Midbrain (tissue), 1 donor: ENCODE measurements around the gene TIAM1.

Experiments used
- DNase-seq: peaks from one replicate; lab custom pipeline; 2025; lab: John Stamatoyannopoulos, UW

The TIAM1 gene

DNA sequence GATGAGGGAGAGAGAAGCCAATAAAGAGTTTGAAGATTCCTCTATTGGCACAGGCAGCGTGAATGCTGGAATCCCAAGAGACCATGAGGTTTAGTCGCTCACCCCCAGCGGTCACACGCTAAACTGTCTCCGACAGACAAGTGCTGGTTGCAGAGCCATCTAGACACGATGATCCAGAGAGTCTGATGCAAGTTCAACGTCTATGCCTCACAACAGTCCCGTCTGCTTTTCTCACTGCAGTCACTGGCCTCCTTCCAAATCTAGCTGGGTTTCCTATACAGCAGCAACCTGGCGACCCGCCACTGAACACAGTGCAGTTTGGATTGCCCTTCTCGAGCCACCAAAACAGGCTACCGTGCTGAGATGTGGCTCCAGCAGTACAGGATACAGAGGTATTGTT is 207.2 kb downstream of the TIAM1 start:
- peak; percentile 46 for DNase-seq

- DNase-seq: no peak
Observed at GRCh38 chr21:31135531-31136184, 208.4 kb downstream of the TIAM1 start.

DNA sequence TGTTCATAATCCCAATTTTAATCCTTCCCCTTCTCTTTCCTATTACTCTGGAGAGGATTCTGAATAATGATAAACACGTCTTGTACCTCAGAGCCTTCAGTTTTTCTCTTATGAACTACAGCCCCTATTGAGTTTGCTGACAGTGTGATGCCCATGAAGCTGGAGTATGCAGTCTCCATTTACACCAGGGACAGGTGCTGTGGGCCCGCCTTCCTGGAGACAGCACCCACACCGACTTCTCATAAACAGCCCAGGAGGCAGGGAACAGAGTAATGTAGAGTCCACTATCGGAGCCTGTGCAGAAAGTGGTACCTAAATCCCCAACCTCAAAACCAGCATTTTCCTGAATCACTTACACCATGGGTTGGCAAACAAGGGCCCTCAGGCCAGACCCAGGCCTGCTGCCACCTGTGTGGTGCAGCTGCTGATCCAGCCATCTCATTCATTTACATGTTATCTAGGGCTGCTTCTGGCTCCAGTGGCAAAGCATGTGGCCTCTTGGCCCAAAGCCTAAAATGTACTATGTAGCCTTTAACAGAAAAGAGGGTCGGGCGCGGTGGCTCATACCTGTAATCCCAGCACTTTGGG is 210.7 kb downstream of the TIAM1 start:
- no peak for DNase-seq

- peak; percentile 14 for DNase-seq
Observed at GRCh38 chr21:31132574-31133242, 211.4 kb downstream of the TIAM1 start.

GRCh38 chr21:31130821-31131220 is 213.2 kb downstream of the TIAM1 start:
- no peak for DNase-seq

GRCh38 chr21:31128234-31128633 is 215.8 kb downstream of the TIAM1 start:
- no peak for DNase-seq

DNA sequence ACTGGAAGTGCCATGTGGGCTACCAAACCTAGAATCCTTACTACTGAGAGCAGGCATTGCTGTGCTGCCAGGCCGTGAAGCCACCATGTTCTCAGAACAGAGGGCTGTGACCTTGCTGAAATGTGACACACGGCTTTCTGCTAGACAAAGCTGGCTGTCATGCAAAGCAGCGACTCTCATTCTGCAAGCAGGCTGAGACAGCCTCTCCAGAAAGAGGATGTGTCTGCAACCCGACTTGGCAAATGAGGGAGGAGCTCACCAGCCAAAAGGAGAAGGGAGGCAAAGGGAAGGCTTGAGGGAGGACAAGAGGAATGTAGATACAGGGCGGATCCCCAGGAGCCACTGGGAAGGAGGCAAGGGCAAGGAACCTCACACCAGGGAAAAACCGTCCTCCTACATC is 220.1 kb downstream of the TIAM1 start:
- no peak for DNase-seq

- DNase-seq: no peak
Observed at GRCh38 chr21:31119199-31119598, 224.9 kb downstream of the TIAM1 start.

GRCh38 chr21:31117128-31117916 is 226.7 kb downstream of the TIAM1 start:
- DNase-seq: no peak

DNA sequence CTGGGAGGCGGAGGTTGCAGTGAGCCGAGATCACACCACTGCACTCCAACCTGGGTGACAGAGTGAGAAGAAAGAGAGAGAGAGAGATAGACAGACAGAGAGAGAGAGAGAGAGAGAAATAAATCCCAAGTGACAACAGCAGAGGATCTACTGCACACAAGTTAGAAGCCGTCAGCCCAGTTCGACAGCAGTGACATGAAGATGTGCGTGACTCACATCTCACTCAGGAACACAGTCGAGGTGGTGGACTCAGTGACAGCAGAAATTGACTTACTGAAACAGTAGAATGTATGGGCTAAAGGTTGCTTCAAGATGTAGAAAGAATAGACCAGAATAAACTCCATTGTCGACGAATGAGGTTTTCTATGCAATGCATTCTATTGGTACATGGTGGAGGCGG is 228.8 kb downstream of the TIAM1 start:
- no peak for DNase-seq

DNA sequence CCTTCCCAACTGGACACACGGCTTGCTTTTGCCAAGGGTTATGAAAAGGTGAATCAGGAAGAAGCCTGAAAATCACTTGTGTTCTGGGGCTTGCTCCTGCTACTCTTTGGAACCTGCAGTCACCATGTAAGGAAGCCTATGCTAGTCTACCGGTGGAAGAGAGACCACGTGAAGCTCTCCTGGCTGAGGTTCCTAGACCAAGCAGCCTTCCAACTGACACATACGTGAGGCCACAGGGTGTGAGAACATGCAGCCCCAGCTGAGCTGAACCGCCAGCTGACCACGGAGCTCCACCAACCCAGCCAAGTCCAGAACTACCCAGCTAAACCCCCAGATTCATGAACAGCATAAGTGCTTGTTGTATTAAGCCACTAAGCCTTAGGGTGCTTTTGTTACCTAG is 233.0 kb downstream of the TIAM1 start:
- DNase-seq: peak; percentile 30

DNA sequence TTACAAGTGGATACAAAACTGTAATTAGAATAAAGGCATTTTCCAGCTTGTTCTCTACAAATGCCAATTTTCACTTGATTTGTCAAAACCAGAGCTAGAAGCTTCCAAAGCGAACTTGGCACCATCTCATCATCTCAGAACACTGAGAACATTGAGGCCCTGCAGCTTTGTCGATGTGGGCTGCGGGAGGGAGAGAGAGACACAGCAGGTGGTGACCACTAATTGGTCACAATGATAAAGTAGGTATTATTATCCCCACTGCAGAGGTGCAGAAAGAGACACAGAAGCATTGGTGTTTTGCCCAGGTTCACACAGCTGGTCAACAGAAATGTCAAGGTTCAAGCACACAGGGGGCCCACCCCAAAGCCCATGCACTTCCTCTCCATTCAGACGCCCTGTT is 233.6 kb downstream of the TIAM1 start:
- peak; percentile 49 for DNase-seq

- DNase-seq: peak; percentile 17
Observed at GRCh38 chr21:31107871-31108270, 236.2 kb downstream of the TIAM1 start.

GRCh38 chr21:31107176-31107785 is 236.8 kb downstream of the TIAM1 start:
- DNase-seq: no peak

- DNase-seq: no peak
Observed at GRCh38 chr21:31103571-31104265, 240.3 kb downstream of the TIAM1 start.

- no peak for DNase-seq
Observed at GRCh38 chr21:31103163-31103562, 240.9 kb downstream of the TIAM1 start.

GRCh38 chr21:31099122-31099521 is 244.9 kb downstream of the TIAM1 start:
- no peak for DNase-seq

- DNase-seq: peak; percentile 76
Observed at GRCh38 chr21:31098576-31099005, 245.5 kb downstream of the TIAM1 start.

GRCh38 chr21:31092832-31093625 is 251.0 kb downstream of the TIAM1 start:
- DNase-seq: no peak

- no peak for DNase-seq
Observed at GRCh38 chr21:31090376-31090775, 253.7 kb downstream of the TIAM1 start.

- DNase-seq: no peak
Observed at GRCh38 chr21:31088474-31088751, 255.6 kb downstream of the TIAM1 start.
